ENCODE data around the gene FBN3.

- no peak for TF ChIP-seq CTCF (conservative IDR thresholded peaks at IDR 0.05; ENCODE audit: low read length)
- TF ChIP-seq EZH2phosphoT487 (IDR thresholded peaks at IDR 0.05; ENCODE audit: borderline replicate concordance) = no peak
Observed at GRCh38 chr19:8120636-8121480, 28.5 kb downstream of the FBN3 start.

All from Loucy (cell line).